ENCODE results near the gene FNTB. TPM values are rescaled to one million over a fixed set of nuclear protein-coding genes. Genes with fewer than 3 reads are reported as not detected.
"Not testable (repeated sequence)": the region's sequence is repeated elsewhere in the genome, so short reads cannot be mapped to it uniquely, and the experiment has no call there.

Gene FNTB
- polyA plus RNA-seq, 5 donors = 24.4 to 32.6 (median 30.9) TPM

- no peak for DNase-seq
Observed at GRCh38 chr14:65012353-65012752, 25.7 kb downstream of the FNTB start.

GRCh38 chr14:65015391-65015790 lies 28.7 kb downstream of the FNTB start:
- DNase-seq = no peak

GRCh38 chr14:65016471-65016870 lies 29.8 kb downstream of the FNTB start:
- DNase-seq = no peak

- DNase-seq = peak; percentile 26 to 52
Observed at GRCh38 chr14:65019944-65020566, 33.4 kb downstream of the FNTB start.

GRCh38 chr14:65024957-65025356 lies 38.3 kb downstream of the FNTB start:
- DNase-seq = no peak

- no peak for DNase-seq
Observed at GRCh38 chr14:65025818-65026217, 39.1 kb downstream of the FNTB start.

- no peak for DNase-seq
Observed at GRCh38 chr14:65026526-65026925, 39.8 kb downstream of the FNTB start.

GRCh38 chr14:65027127-65027799 lies 40.6 kb downstream of the FNTB start:
- no peak for DNase-seq

- DNase-seq = no peak
Observed at GRCh38 chr14:65028937-65029336, 42.2 kb downstream of the FNTB start.

- not testable (repeated sequence) for DNase-seq
Observed at GRCh38 chr14:65031321-65031720, 44.6 kb downstream of the FNTB start.

- DNase-seq = no peak
Observed at GRCh38 chr14:65032319-65032718, 45.6 kb downstream of the FNTB start.

GRCh38 chr14:65033181-65033580 lies 46.5 kb downstream of the FNTB start:
- DNase-seq = no peak

- DNase-seq = no peak
Observed at GRCh38 chr14:65034021-65034420, 47.3 kb downstream of the FNTB start.

GRCh38 chr14:65035049-65035448 lies 48.4 kb downstream of the FNTB start:
- DNase-seq = peak in 1 of 2 donors; percentile 39

GRCh38 chr14:65038966-65039365 lies 52.3 kb downstream of the FNTB start:
- DNase-seq = no peak

GRCh38 chr14:65040666-65041433 lies 54.2 kb downstream of the FNTB start:
- no peak for DNase-seq

- no peak for DNase-seq
Observed at GRCh38 chr14:65041434-65041915, 54.8 kb downstream of the FNTB start.

GRCh38 chr14:65042296-65042695 lies 55.6 kb downstream of the FNTB start:
- no peak for DNase-seq

GRCh38 chr14:65042731-65043372 lies 56.2 kb downstream of the FNTB start:
- DNase-seq = no peak

- DNase-seq = no peak
Observed at GRCh38 chr14:65043893-65044595, 57.3 kb downstream of the FNTB start.

- no peak for DNase-seq
Observed at GRCh38 chr14:65044596-65044959, 57.9 kb downstream of the FNTB start.

GRCh38 chr14:65045006-65045405 lies 58.3 kb downstream of the FNTB start:
- DNase-seq = no peak
